GM12801 (cell line): ENCODE results near the gene KRT76.

Experiments
- TF ChIP-seq, protein P1 (sequence below): IDR thresholded peaks from one replicate; pipeline ENCODE4 v1.5.1; 2011; ENCODE audit warnings: control low read depth; ENCODE audit not compliant: insufficient read length; ENCODE audit errors: extremely low read depth

Gene KRT76

DNA sequence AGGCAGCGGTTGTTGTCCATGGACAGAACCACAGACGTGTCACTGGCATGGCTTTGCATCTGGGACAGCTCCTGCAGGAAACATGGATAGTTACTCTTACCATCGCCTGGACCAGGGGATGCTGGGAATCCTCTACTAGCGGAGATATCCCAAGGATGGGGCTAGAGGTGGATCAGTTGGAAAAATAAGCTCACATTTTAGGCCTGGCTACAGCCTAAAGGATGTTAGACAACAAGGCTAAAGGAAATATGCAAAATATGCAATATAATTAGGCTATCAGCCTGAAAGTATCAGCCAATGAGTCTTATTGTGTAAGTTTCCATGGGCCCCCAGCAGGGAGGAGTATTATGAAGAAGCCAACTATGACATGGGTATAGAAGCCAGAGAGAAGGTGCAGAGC lies 5.0 kb downstream of the KRT76 start:
- TF ChIP-seq, protein P1, sequence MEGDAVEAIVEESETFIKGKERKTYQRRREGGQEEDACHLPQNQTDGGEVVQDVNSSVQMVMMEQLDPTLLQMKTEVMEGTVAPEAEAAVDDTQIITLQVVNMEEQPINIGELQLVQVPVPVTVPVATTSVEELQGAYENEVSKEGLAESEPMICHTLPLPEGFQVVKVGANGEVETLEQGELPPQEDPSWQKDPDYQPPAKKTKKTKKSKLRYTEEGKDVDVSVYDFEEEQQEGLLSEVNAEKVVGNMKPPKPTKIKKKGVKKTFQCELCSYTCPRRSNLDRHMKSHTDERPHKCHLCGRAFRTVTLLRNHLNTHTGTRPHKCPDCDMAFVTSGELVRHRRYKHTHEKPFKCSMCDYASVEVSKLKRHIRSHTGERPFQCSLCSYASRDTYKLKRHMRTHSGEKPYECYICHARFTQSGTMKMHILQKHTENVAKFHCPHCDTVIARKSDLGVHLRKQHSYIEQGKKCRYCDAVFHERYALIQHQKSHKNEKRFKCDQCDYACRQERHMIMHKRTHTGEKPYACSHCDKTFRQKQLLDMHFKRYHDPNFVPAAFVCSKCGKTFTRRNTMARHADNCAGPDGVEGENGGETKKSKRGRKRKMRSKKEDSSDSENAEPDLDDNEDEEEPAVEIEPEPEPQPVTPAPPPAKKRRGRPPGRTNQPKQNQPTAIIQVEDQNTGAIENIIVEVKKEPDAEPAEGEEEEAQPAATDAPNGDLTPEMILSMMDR, result no peak

DNA sequence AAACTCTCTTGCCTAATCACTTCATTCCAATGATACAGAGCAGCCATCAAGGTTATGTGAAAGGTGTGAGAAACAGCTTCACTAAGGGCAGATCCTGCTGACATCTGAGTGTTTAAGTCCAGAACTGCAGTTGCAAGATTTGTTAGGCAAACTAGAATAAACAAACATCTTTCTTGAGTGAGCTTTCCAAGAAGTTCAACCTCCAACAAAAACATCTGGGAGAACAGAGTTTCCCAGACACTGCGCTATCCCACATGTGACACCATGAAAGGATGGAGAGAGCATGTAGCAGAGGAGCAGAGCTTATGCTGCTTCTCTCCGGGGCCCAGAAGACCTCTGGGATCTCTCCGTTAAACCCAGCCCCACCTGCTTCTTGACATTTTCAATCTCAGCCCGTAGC lies 5.6 kb downstream of the KRT76 start:
- TF ChIP-seq, protein P1, result no peak

DNA sequence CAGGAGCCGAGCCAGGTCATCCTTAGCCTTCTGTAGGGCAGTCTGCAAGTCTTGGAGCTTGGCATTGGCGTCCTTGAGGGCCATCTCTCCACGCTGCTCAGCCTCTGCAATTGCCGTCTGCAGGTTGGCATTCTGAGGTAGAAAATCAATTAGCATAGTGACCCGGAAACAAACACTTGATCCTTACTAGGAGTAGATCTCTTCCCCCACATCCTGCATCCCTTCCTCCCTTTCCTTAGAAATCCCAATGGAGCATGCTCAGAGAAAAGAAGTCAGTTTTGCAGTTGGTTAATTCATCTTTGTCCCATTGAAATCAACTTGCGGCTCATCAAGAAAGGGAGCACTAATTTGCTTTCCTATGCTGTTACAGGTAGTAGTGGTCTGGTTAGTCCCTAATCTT lies 6.1 kb downstream of the KRT76 start:
- TF ChIP-seq, protein P1, result no peak

DNA sequence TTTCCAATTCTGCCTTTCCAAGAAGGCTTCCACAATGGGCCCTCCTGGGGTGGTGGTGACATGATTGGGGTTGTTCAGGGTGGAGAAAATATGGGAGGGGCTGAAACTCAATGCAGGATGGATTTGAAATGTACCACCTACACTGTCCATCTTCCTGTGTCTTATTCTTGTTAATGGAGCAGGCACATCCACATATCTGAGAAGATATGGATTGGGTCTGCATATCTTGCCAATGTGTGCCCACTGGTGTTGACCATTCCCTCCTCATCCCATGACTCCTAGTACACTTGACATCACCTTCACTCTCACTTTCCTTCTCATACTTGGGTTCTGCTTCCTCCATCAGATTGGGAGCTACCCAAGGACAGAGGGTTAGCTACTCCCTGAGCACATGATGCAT lies 7.2 kb downstream of the KRT76 start:
- TF ChIP-seq, protein P1, result no peak

DNA sequence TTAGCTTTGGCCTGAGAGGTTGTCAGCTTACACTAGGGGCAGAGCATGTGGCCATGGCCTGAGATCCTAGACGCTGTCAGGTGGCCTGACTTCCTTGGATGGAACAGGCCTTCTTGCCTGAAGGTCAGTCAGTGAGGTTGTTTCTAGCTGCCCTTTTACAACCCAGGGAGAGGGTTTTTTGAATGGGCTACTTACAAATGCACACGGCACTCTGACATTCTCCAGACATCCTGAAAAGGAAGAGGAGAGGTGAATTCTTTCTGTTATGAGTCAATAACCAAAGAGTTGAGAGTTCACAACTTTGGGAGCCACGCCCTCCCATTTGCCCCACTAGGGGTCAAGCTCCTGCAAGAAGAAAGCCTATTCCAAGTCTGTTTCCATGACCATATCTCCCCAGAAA lies 7.8 kb downstream of the KRT76 start:
- TF ChIP-seq, protein P1, result no peak

DNA sequence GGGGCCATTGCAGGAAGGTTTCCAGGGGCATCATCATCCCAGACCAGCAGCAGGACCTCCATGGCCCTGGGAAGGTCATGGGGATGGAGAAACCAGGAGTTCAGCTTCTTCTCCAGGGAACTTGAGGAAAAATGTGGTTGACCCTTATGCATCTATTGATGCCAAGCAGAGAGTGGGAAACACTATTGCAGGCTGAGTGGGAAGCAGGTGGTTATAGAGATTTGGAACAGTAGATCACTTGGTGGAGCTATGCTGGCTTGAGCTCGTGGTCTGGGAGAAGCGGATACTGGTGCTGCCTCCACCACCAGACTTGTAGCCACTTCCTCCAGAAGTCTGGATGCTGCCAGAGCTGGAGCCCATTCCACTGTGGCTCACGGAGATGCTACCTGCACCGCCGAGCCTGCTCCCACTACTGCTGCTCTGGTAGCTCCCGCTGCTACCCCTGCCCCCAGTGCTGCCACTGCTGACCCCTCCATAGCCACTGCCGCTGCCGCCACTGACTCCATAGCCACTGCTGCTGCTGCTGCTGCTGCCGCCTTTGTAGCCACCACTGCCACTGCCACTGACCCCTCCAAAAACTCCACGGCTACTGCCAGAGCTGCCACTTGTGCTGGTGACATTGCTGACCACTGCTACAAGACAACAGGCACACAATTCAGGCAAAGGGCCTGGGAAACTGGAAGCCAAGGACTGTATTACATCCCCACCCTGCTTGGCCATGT lies 8.5 kb downstream of the KRT76 start:
- TF ChIP-seq, protein P1, result no peak

DNA sequence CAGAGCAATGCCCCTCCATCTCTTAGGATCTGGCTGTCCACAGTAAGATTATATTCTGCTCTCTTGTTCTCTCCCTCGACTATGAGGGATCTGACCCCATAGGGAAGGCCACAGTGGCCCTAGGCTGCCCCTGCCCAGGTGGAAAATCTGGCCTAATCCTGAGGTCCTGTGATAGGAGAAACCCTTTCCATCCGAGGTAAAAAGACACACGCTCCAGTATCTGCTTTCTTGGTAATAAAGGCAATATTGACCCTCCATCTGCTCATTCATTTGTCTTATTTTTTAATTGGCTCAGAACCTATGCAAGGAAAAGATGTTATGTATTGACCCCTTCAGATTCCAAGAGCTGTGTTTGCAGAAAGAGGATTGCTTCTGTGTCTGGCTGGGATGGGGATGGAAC lies 9.7 kb downstream of the KRT76 start:
- TF ChIP-seq, protein P1, result no peak
